SU-DHL-6 (cell line): ENCODE measurements around the gene RAP1A.
"Not testable (repeated sequence)": the region's sequence is repeated elsewhere in the genome, so short reads cannot be mapped to it uniquely, and the experiment has no call there.

Experiments used
- H2AFZ ChIP-seq: fragments of 200-600 bp; sonication (generic); 2 replicates; pipeline ENCODE4 v1.6.1; 2014; ENCODE audit warnings: low read depth, mild to moderate bottlenecking, moderate library complexity, mixed read lengths, antibody characterized with exemption, low read length; ENCODE audit not compliant: severe bottlenecking
- H3F3A ChIP-seq: fragments of 200-600 bp; shearing (Covaris generic); 2 replicates; pipeline ENCODE4 v1.6.0; 2016; ENCODE audit warnings: antibody characterized with exemption, mild to moderate bottlenecking; ENCODE audit not compliant: insufficient read depth
- H3K27ac ChIP-seq: fragments of 200-600 bp; sonication (generic); 2 replicates; pipeline ENCODE4 v1.5.1; 2016; ENCODE audit warnings: low read depth, mild to moderate bottlenecking, low read length, moderate library complexity, mixed read lengths
- H3K27me3 ChIP-seq: fragments of 200-600 bp; sonication (generic), shearing (Covaris generic); 2 replicates; pipeline ENCODE4 v1.6.0; 2014; ENCODE audit warnings: mild to moderate bottlenecking, low read length
- H3K36me3 ChIP-seq: fragments of 200-600 bp; sonication (generic); 2 replicates; pipeline ENCODE4 v1.6.1; 2014; ENCODE audit warnings: mild to moderate bottlenecking, low read length, mixed read lengths
- H3K4me2 ChIP-seq: fragments of 300-600, 200-600 bp; shearing (Covaris generic), sonication (generic); 2 replicates; pipeline ENCODE4 v1.6.0; 2014; ENCODE audit warnings: low read length, low read depth, mild to moderate bottlenecking; ENCODE audit not compliant: poor library complexity, severe bottlenecking
- H3K4me3 ChIP-seq: fragments of 200-600 bp; sonication (generic); 2 replicates; pipeline ENCODE4 v1.5.1; 2014; ENCODE audit warnings: antibody characterized with exemption, low read length, mild to moderate bottlenecking, mixed read lengths; ENCODE audit not compliant: insufficient read depth, poor library complexity, severe bottlenecking
- H3K79me2 ChIP-seq: fragments of 200-600 bp; sonication (generic); 2 replicates; pipeline ENCODE4 v1.6.1; 2014; ENCODE audit warnings: mild to moderate bottlenecking, low read length, moderate library complexity; ENCODE audit not compliant: insufficient read depth
- H3K9ac ChIP-seq: fragments of 200-600 bp; sonication (generic); 2 replicates; pipeline ENCODE4 v1.7.0; 2014; ENCODE audit warnings: mild to moderate bottlenecking, low read length
- H3K9me2 ChIP-seq: fragments of 200-600 bp; sonication (generic); replicated peaks from 2 replicates; pipeline ENCODE4 v1.6.1; 2014; ENCODE audit warnings: low read length; ENCODE audit not compliant: insufficient read depth
- H3K9me3 ChIP-seq: fragments of 200-600 bp; sonication (generic); 2 replicates; pipeline ENCODE4 v1.6.1; 2014; ENCODE audit warnings: low read length, mixed read lengths; ENCODE audit not compliant: insufficient read depth
- H4K20me1 ChIP-seq: fragments of 200-600 bp; sonication (generic); 2 replicates; pipeline ENCODE4 v1.6.1; 2014; ENCODE audit warnings: low read depth, mild to moderate bottlenecking, antibody characterized with exemption, low read length, moderate library complexity, mixed read lengths
- CTCF ChIP-seq: fragments of 200-600 bp; sonication (generic); IDR thresholded peaks from one replicate; pipeline ENCODE4 v1.5.1; 2017; ENCODE audit warnings: antibody characterized with exemption, mild to moderate bottlenecking, low read length, moderate library complexity; ENCODE audit not compliant: insufficient read depth, poor library complexity, severe bottlenecking
- EZH2phosphoT487 ChIP-seq: fragments of 200-600 bp; sonication (generic), shearing (Covaris generic); conservative IDR thresholded peaks from 2 replicates; pipeline ENCODE4 v1.6.1; 2018; ENCODE audit warnings: mild to moderate bottlenecking, antibody characterized with exemption, low read length, moderate library complexity, mixed read lengths

RAP1A gene

GRCh38 chr1:111679541-111679940 is 60.0 kb downstream of the RAP1A start:
- H3K79me2 ChIP-seq, result peaks cover 53% of the 10 kb centered on the region

GRCh38 chr1:111680212-111680800 is 60.7 kb downstream of the RAP1A start:
- H4K20me1 ChIP-seq, H3F3A ChIP-seq, H2AFZ ChIP-seq, H3K9ac ChIP-seq, H3K9me3 ChIP-seq, H3K4me2 ChIP-seq, H3K4me3 ChIP-seq, H3K27me3 ChIP-seq, H3K27ac ChIP-seq, H3K9me2 ChIP-seq: not testable (repeated sequence)
- H3K79me2 ChIP-seq, result peaks cover 46% of the 10 kb centered on the region
- H3K36me3 ChIP-seq, result peaks cover 17% of the 10 kb centered on the region

More at GRCh38 chr1:111679541-111679940, 60.0 kb downstream of the RAP1A start:
- no peaks in the 10 kb centered on the region for H3K9me2 ChIP-seq
- no peak overlapping the region for H2AFZ ChIP-seq
- no peaks in the 10 kb centered on the region for H3K9me3 ChIP-seq
- no peak overlapping the region for H3K4me3 ChIP-seq
- TF ChIP-seq CTCF (no peak), EZH2phosphoT487 (no peak)
- H4K20me1 ChIP-seq, result no peaks in the 10 kb centered on the region
- peaks cover 17% of the 10 kb centered on the region for H3K36me3 ChIP-seq
- no peaks in the 10 kb centered on the region for H3K27me3 ChIP-seq
- H3K27ac ChIP-seq, result no peak overlapping the region
- no peak overlapping the region for H3K4me2 ChIP-seq
- no peaks in the 10 kb centered on the region for H3F3A ChIP-seq
- no peak overlapping the region for H3K9ac ChIP-seq

- H3K9me3 ChIP-seq, H3F3A ChIP-seq, H3K36me3 ChIP-seq, H3K9me2 ChIP-seq, H4K20me1 ChIP-seq, H3K27ac ChIP-seq, H3K4me3 ChIP-seq, H2AFZ ChIP-seq, H3K9ac ChIP-seq, H3K27me3 ChIP-seq, H3K4me2 ChIP-seq: not testable (repeated sequence)
- peaks cover 41% of the 10 kb centered on the region for H3K79me2 ChIP-seq
Observed at GRCh38 chr1:111685293-111686153, 65.9 kb downstream of the RAP1A start.

- H3K27me3 ChIP-seq, result no peaks in the 10 kb centered on the region
- H3K9me3 ChIP-seq, result no peaks in the 10 kb centered on the region
- peaks cover 25% of the 10 kb centered on the region; the same call in 1 of the 2 replicates for H3K36me3 ChIP-seq
- H3K4me3 ChIP-seq, result no peak overlapping the region
- no peaks in the 10 kb centered on the region for H3K9me2 ChIP-seq
- peaks cover 9% of the 10 kb centered on the region for H3F3A ChIP-seq
- no peak overlapping the region for H3K9ac ChIP-seq
- H3K4me2 ChIP-seq, result no peak overlapping the region
- peaks cover 55% of the 10 kb centered on the region for H3K79me2 ChIP-seq
- H4K20me1 ChIP-seq, result no peaks in the 10 kb centered on the region
- TF ChIP-seq EZH2phosphoT487, result no peak
- no peak for TF ChIP-seq CTCF
- H2AFZ ChIP-seq, result no peak overlapping the region
- H3K27ac ChIP-seq, result peak overlapping the region; percentile 31; the same call in 1 of the 2 replicates
Observed at GRCh38 chr1:111690306-111690617, 70.7 kb downstream of the RAP1A start.
